Measurements from ENCODE around the gene RAPGEF1. TPM values are rescaled to one million over a fixed set of nuclear protein-coding genes. Genes with fewer than 3 reads are reported as not detected.

Gene RAPGEF1
- total RNA-seq, 1 donor from 2014 or later: 144 TPM

DNA sequence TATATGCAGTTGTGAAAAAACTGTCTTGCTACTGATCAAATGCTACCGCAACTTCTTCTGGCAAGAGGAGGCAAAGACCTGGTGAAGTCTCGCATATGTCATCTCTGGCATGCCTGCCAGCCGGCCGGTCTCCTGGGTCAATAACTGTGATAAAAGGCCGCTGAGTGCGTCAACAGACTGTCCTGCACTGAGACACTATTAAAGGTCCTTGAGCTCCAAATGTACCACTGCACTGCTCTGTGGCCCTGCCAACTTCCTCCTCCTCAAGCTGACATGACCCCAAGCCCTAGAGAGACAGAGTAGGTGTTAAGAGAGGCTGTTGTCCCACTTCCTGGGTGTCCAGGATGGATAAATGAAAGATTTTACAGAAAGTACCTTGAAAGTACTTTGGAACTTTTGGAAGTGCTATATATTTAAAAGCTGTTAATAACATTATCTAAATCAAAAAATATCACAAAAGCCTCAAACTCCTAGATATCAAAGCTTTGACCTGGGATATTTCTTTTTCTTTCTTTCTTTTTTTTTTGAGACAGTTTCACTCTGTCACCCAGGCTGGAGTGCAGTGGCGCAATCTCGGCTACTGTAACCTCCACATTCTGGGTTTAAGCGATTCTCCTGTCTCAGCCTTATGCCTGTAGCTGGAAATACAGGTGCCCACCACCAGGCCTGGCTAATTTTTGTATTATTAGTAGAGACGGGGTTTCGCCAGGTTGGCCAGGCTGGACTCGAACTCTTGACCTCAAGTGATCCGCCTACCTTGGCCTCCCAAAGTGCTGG, 31.5 kb downstream of the RAPGEF1 start:
- intact Hi-C loops (cut with DNase I): no loop called here
- Histone ChIP-seq H3K4me3 (peak overlapping the region; percentile 2), H3K27me3 (no peaks in the 10 kb centered on the region), H3K9me3 (no peaks in the 10 kb centered on the region), H3K36me3 (no peaks in the 10 kb centered on the region), H3K4me1 (peaks cover 87% of the 10 kb centered on the region), H3K27ac (peak overlapping the region; percentile 65)
- DNase-seq (peak; percentile 72), ATAC-seq (peak; percentile 85)
- TF ChIP-seq, protein P1, sequence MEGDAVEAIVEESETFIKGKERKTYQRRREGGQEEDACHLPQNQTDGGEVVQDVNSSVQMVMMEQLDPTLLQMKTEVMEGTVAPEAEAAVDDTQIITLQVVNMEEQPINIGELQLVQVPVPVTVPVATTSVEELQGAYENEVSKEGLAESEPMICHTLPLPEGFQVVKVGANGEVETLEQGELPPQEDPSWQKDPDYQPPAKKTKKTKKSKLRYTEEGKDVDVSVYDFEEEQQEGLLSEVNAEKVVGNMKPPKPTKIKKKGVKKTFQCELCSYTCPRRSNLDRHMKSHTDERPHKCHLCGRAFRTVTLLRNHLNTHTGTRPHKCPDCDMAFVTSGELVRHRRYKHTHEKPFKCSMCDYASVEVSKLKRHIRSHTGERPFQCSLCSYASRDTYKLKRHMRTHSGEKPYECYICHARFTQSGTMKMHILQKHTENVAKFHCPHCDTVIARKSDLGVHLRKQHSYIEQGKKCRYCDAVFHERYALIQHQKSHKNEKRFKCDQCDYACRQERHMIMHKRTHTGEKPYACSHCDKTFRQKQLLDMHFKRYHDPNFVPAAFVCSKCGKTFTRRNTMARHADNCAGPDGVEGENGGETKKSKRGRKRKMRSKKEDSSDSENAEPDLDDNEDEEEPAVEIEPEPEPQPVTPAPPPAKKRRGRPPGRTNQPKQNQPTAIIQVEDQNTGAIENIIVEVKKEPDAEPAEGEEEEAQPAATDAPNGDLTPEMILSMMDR (IDR thresholded peaks at IDR 0.05): no peak

DNA sequence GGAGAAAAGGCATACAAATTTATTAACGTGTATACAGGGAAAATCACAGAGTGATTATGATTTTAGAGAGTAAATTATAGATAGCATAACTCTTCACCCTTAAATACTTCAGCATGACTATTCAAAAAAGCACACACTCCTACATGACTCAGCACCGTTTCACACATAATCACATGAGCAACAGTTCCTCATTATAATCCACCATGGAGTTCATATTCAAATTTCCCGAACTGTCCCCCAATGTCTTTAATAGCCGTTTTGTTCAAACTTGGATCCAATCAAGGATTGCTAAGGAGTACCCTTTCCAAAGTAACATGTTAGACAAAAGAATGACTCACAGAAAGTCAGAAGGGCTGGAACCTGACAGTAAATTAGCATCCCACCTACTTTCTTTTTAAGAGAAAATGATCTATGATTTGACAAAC, 32.1 kb downstream of the RAPGEF1 start:
- Histone ChIP-seq H3K4me3 (peak overlapping the region; percentile 2), H3K36me3 (no peaks in the 10 kb centered on the region), H3K27ac (peak overlapping the region; percentile 65), H3K4me1 (peaks cover 85% of the 10 kb centered on the region), H3K27me3 (no peaks in the 10 kb centered on the region), H3K9me3 (no peaks in the 10 kb centered on the region)
- DNase-seq: no peak
- TF ChIP-seq, protein P1 (IDR thresholded peaks at IDR 0.05): no peak
- peak; percentile 47 for ATAC-seq
- intact Hi-C loops (cut with DNase I): no loop called here

DNA sequence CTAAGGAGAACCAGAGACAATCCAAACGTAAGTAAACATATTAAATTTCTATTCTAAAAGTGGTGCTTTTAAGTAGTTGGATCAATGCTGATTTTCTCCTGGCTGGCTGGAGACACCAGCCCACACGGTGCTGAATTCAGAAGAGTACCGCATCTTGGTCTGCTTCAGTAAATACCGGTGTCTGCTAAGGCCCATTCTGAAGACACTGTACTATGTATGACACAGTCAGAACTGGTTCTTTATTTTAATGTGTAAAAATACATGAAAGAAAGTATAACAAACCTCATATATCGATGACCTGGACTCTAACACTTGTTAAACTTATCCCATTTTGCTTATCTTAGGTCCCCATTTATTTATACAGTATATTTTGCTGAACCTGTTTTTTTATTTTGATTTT, 32.8 kb downstream of the RAPGEF1 start:
- TF ChIP-seq, protein P1 (IDR thresholded peaks at IDR 0.05): no peak
- Histone ChIP-seq H3K36me3 (no peaks in the 10 kb centered on the region), H3K4me1 (peaks cover 81% of the 10 kb centered on the region), H3K4me3 (no peak overlapping the region), H3K27me3 (no peaks in the 10 kb centered on the region), H3K27ac (peak overlapping the region; percentile 65), H3K9me3 (no peaks in the 10 kb centered on the region)
- ATAC-seq (no peak), DNase-seq (no peak)
- intact Hi-C loops (cut with DNase I): no loop called here

DNA sequence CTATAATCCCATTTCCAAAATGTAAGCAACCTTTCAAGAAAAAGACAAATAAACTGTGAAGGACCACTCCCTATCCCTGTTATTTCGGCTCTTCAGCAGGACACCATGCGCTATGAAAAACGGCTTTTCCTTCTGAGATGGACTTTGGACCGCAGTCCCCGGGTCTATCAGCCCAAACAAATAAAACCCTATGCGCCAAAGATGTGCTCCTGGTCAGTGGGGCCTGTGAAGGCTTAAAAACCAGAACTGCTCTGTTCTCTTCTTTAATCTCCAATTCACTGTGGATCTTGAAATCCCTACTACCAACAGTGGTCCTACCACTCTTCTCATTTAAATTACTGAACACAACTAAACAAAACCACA, 33.3 kb downstream of the RAPGEF1 start:
- H3K4me1 ChIP-seq: peaks cover 76% of the 10 kb centered on the region
- intact Hi-C loops (cut with DNase I): no loop called here
- peak overlapping the region; percentile 65 for H3K27ac ChIP-seq
- TF ChIP-seq, protein P1 (IDR thresholded peaks at IDR 0.05): no peak
- no peak for ATAC-seq
- no peak overlapping the region for H3K4me3 ChIP-seq
- H3K27me3 ChIP-seq: no peaks in the 10 kb centered on the region
- no peaks in the 10 kb centered on the region for H3K9me3 ChIP-seq
- no peaks in the 10 kb centered on the region for H3K36me3 ChIP-seq
- DNase-seq: no peak

DNA sequence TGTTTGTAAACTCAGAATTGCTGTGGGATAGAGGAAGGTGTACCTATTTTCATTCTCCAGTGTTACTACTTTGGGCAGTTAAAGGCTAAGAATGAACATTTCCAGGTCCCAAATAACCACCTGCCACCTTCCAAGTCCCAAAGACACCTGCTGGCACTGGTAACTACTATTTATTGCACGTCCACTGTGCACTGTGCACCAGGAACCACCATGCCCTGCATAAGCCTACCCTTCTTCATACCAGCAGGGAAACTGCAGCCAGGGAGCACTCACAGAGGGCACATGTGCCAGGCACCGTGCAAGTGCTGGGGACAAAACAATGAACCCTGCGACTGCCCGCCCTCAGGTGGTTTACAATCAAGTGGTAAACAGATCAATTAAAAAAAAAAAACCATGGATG, 34.9 kb downstream of the RAPGEF1 start:
- ATAC-seq: no peak
- no peak overlapping the region for H3K27ac ChIP-seq

More for the DNA sequence above, 34.9 kb downstream of the RAPGEF1 start:
- TF ChIP-seq, protein P1 (IDR thresholded peaks at IDR 0.05): no peak
- no peaks in the 10 kb centered on the region for H3K36me3 ChIP-seq
- no peaks in the 10 kb centered on the region for H3K9me3 ChIP-seq
- H3K4me3 ChIP-seq: no peak overlapping the region
- no peak for DNase-seq
- H3K4me1 ChIP-seq: peaks cover 73% of the 10 kb centered on the region
- intact Hi-C loops (cut with DNase I): no loop called here
- H3K27me3 ChIP-seq: no peaks in the 10 kb centered on the region

Measured in upper lobe of right lung (tissue), 1 donor.